ENCODE data around the gene CTSC. TPM values are rescaled to one million over a fixed set of nuclear protein-coding genes. Genes with fewer than 3 reads are reported as not detected.

CTSC gene
- total RNA-seq, 1 donor from 2014 or later = 109 TPM

DNA sequence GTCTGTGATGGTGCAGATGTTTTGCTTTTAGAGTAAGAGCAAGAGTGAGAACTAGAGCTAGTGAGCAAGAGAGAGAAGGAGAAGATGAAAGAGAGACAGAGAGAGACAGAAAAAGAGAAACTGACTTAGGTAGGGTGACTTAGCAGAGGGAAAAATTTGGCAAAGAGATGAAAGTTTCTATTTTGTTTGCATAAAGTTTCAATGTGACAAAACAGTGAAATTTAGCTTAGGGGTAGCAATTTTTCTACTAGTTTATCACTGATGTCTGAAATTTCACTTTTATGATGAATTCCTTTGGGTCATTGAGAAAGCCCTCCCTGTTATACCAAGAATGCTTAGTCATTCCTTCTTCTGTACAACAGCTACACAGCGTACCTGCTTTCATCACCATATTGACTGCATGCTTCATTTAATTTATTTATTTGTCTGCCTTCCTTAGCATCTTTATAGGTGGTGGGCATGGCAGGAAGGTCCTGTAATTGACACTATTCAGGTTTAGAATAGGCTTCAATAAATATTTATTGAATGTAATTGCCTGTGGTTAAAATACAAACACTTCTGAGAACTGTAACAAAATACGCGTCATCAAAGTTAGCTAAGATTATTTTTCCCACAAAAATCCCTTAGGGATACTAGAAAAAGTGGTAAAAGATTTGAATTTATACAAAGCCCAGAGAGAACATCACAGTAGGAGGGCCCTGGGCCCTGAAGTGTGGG lies 19.9 kb upstream of the CTSC start:
- no peaks in the 10 kb centered on the region for H3K27me3 ChIP-seq (ENCODE audit: control insufficient read depth, insufficient read depth, low read length)
- H3K36me3 ChIP-seq (ENCODE audit: control insufficient read depth, insufficient read depth, low read length) = no peaks in the 10 kb centered on the region
- no peak overlapping the region for H3K4me3 ChIP-seq (ENCODE audit: low read depth, low read length)
- TF ChIP-seq, protein P1, sequence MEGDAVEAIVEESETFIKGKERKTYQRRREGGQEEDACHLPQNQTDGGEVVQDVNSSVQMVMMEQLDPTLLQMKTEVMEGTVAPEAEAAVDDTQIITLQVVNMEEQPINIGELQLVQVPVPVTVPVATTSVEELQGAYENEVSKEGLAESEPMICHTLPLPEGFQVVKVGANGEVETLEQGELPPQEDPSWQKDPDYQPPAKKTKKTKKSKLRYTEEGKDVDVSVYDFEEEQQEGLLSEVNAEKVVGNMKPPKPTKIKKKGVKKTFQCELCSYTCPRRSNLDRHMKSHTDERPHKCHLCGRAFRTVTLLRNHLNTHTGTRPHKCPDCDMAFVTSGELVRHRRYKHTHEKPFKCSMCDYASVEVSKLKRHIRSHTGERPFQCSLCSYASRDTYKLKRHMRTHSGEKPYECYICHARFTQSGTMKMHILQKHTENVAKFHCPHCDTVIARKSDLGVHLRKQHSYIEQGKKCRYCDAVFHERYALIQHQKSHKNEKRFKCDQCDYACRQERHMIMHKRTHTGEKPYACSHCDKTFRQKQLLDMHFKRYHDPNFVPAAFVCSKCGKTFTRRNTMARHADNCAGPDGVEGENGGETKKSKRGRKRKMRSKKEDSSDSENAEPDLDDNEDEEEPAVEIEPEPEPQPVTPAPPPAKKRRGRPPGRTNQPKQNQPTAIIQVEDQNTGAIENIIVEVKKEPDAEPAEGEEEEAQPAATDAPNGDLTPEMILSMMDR (IDR thresholded peaks at IDR 0.05; ENCODE audit: insufficient read depth, low read length, poor library complexity, severe bottlenecking) = no peak
- DNase-seq (ENCODE audit: low read depth) = no peak

DNA sequence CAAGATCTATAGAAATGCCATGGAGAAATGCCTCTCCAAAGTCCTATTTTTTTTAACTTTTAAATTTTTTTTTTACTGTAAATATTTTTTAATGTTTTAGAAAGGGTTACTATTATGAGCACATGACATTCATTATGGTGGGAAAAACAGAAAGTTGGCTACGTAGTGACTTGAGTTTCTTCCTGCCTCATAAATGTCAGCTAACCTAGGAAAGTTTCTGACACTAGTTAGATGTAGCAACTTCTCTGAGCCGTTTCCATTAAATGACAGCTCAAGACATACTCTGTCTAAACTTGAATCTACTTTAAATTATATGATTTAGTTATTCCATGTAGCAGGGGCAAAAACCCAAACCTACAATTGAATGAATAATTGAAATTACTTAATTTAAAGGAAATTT lies 18.4 kb upstream of the CTSC start:
- no peak for DNase-seq (ENCODE audit: low read depth)
- Histone ChIP-seq H3K27me3 (ENCODE audit: control insufficient read depth, insufficient read depth, low read length) (no peaks in the 10 kb centered on the region), H3K4me3 (ENCODE audit: low read depth, low read length) (no peak overlapping the region), H3K36me3 (ENCODE audit: control insufficient read depth, insufficient read depth, low read length) (no peaks in the 10 kb centered on the region)
- TF ChIP-seq, protein P1 (IDR thresholded peaks at IDR 0.05; ENCODE audit: insufficient read depth, low read length, poor library complexity, severe bottlenecking) = no peak

DNA sequence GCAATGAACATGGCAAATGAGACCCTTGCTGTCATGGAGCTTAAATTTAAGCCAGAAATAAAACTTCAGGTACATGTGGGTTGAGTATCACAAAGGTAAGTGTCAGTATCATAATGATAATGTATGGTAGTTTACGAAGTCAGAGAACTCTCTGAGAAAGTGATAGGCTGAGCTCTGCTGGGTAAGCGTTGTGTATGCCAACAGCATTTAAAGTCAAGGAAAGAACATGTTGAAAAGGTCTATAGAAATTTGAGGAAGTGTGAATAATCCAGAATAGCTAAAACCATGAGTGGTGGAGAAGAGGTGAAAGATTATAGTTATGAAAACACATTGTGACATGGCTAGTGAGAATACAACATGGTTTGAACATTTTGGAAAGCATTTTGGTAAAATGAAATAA lies 17.4 kb upstream of the CTSC start:
- no peak for DNase-seq (ENCODE audit: low read depth)
- Histone ChIP-seq H3K4me3 (ENCODE audit: low read depth, low read length) (no peak overlapping the region), H3K36me3 (ENCODE audit: control insufficient read depth, insufficient read depth, low read length) (no peaks in the 10 kb centered on the region), H3K27me3 (ENCODE audit: control insufficient read depth, insufficient read depth, low read length) (no peaks in the 10 kb centered on the region)
- TF ChIP-seq, protein P1 (IDR thresholded peaks at IDR 0.05; ENCODE audit: insufficient read depth, low read length, poor library complexity, severe bottlenecking) = no peak

DNA sequence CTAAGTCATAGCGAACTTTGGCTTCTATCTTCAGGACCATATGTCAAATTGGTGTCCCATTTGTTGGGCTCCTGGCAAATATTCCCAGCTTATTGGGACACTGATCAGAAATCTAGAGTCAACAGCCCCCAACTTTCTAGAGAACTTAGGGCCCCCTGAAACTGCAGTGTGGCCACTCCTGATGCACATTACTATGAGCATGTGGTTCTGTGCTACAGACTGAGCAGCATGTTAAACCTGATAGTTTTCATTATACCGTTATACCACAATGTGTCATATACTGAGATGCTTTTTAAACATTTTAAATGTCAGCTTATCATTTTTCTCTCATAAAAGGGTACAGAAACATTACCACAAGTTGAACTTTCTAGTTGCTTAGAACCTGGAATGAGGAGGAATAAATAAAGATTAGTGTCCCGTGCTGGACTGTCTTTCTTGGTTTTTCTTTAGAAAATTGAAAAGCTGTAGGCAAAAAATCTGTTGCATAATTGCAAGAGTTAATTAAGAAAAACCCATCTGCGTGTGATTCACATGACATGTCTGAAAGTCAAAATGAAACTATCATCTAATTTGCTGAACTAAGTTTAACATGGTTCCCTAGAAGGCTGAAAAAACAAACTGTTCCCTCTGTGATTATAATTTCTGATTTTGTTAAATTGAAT lies 16.4 kb upstream of the CTSC start:
- no peaks in the 10 kb centered on the region for H3K27me3 ChIP-seq (ENCODE audit: control insufficient read depth, insufficient read depth, low read length)
- H3K4me3 ChIP-seq (ENCODE audit: low read depth, low read length) = no peak overlapping the region
- H3K36me3 ChIP-seq (ENCODE audit: control insufficient read depth, insufficient read depth, low read length) = no peaks in the 10 kb centered on the region
- TF ChIP-seq, protein P1 (IDR thresholded peaks at IDR 0.05; ENCODE audit: insufficient read depth, low read length, poor library complexity, severe bottlenecking) = no peak
- DNase-seq (ENCODE audit: low read depth) = no peak

DNA sequence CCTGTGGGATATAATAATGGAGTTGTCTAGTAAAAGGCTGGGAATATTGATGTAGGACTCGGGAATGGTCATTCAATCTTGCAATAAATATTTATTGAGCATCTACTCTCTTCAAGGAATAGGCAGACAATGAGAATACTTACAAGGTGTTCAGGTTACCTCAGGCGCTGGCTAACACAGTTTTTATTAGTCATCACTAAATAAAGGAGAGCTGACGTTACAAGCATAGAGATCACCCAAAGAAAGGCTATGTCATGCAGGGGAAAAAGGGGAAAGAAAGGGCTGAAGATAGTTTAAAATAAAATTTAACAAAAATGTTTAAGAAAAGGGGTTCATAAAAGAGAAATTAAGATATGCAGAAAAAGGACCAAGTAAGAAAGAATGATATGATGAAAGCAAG lies 15.8 kb upstream of the CTSC start:
- Histone ChIP-seq H3K27me3 (ENCODE audit: control insufficient read depth, insufficient read depth, low read length) (no peaks in the 10 kb centered on the region), H3K4me3 (ENCODE audit: low read depth, low read length) (no peak overlapping the region), H3K36me3 (ENCODE audit: control insufficient read depth, insufficient read depth, low read length) (no peaks in the 10 kb centered on the region)
- no peak for DNase-seq (ENCODE audit: low read depth)
- TF ChIP-seq, protein P1 (IDR thresholded peaks at IDR 0.05; ENCODE audit: insufficient read depth, low read length, poor library complexity, severe bottlenecking) = no peak

All from kidney epithelial cell (primary cell).